ENCODE data around the gene BST2.
"Not testable (repeated sequence)": the region's sequence is repeated elsewhere in the genome, so short reads cannot be mapped to it uniquely, and the experiment has no call there.

- not testable (repeated sequence) for TF ChIP-seq CTCF (IDR thresholded peaks at IDR 0.05; ENCODE audit: low read length); EZH2 (optimal IDR thresholded peaks at IDR 0.05; ENCODE audit: low read depth, low read length)
These were observed 41.4 kb downstream of the BST2 start for GRCh38 chr19:17363852-17364605.
